HS-27A (cell line): ENCODE measurements around the gene ANKRD39.
"Not testable (repeated sequence)": the region's sequence is repeated elsewhere in the genome, so short reads cannot be mapped to it uniquely, and the experiment has no call there.

Experiments
- DNase-seq: peaks from one replicate; pipeline ENCODE4 v3.0.0-alpha.2; 2012; ENCODE audit warnings: low read depth, missing footprints

The ANKRD39 gene

DNA sequence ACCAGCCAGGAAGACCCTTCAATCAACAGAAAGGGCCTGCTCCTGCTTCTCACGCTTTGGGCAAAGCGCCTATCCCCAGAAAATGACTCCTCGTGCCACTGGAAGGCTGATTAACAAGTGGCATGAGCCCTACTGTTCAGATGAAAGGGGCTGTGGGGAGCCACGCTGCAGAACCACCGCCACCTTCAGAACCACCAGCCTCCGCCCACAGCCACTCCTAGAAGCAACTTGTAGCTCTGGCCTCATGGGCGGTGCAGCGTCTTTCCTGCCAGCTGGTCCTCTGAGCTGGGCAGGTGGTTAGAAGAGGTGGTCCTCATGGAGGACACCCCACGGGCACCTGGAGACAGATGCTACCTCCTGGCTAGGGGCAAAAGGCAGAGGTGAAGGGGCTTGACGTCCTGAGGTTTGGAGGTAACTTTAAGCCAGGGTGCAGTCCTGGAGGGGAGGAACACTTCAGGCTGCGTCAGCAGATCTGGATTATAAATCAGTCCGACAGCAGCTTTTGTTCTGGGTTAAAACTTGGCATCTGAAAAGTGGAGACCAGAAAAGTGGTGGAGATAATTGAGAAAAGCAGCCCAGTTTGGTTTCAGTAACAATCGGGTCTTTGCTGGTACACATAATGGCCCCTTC, 12.9 kb upstream of the ANKRD39 start:
- no peak for DNase-seq

DNA sequence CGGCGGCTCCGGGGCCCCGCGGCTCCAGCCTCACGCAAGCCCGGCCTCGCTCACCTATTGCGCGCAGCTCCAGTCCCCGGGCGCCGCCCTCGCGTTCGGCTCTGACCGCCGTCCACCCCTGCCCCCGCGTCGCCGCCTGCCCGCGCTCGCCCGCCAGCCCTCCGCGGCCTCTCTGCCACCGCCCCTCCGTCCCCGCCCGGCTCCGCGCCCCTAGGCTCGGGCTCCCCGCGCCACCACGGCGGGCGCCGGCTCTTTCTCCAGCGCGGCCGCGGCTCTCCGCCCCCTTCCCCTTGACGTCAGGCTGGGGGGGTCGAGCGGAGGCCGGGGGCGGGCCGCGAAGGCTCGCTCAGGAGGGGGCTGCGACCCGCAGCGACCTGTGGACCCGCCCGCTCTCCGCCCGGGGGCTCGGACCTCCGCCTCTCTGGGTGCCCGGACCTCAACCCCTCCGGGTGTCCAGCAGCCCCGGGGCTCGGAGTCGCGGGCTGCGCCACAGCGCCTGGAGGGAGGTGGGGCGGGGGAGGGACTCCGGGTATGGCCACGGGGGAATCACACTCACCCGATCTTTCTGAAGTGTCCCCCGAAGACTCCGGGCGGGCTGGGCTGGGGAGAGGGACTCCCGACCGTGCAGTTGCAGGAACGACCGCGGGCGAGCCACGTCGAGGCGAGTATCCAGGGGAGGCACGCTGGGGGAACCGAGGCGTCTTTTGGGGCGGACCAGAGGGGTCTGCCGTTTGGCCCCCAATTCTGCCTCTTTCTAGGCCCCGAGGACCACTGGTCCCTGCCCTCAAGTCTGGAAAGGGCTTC, 12.2 kb upstream of the ANKRD39 start, which contains the start of gene SEMA4C:
Gene SEMA4C (minus strand): TSS at position 259 of the 804 bp plus-strand sequence. CDS start 2,194 bp downstream, outside the sequence.
- DNase-seq = no peak

DNA sequence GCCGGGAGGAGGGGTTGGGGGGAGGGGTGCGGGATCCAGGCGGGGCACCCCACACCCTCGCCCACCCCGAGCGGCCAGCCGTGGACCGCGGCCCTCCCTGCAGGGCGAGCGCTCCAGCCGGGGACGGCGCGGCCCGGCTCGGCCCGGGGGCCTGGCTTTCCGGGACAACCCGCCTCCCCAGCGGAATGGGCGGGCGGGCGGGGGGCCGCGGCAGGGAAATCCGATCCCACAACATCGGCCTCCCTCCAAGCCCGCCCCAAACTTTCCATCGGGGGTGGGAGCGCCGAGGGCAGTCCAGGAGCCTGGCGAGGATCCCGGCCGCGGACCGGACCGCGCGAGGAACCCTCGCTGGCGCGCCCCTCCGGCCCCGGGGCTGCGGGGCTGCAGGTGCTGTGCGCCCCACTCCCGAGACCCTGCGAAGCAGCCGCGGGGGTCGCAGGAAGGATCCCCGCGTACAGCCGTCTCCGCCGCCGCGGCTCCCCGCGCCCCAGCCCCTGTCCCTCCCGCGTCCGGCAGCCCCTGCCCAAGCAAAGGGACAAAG, 11.5 kb upstream of the ANKRD39 start:
- DNase-seq = no peak

DNA sequence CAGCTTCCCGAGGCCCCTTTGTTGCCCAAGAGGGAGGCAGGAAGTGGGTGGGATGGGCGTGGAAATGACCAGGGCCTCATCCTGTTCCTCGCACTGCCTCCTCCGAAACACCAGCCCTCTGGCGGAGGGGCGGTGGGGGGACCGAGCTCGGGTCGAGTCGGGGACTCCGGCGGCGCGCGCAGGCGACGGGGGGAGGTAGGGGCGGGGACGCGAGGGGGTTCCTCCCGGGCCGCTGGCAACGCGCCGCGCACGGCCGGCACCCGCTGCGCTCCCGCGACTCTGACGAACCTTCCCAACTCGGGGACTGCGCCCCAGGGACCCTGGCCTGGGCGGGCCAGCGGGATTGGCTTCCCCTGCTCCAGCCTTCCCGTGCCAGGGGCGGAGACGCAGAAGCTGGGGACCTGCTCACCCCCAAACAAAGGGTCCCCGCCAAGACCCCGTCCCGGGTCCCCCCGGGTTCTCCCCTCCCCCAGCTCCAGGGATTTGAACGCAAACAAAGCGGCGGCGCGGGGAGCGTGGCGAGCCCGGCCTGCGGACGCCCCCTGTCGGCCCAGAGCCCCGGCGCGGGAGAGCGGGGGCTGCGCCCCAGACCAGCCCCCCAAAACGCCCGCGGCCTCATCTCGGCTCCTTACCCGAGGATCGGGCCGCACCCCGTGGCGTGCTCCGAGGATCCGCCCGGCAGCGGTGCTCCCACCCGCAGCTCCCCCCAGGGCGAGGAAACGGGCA, 10.9 kb upstream of the ANKRD39 start:
- peak; percentile 74 for DNase-seq

DNA sequence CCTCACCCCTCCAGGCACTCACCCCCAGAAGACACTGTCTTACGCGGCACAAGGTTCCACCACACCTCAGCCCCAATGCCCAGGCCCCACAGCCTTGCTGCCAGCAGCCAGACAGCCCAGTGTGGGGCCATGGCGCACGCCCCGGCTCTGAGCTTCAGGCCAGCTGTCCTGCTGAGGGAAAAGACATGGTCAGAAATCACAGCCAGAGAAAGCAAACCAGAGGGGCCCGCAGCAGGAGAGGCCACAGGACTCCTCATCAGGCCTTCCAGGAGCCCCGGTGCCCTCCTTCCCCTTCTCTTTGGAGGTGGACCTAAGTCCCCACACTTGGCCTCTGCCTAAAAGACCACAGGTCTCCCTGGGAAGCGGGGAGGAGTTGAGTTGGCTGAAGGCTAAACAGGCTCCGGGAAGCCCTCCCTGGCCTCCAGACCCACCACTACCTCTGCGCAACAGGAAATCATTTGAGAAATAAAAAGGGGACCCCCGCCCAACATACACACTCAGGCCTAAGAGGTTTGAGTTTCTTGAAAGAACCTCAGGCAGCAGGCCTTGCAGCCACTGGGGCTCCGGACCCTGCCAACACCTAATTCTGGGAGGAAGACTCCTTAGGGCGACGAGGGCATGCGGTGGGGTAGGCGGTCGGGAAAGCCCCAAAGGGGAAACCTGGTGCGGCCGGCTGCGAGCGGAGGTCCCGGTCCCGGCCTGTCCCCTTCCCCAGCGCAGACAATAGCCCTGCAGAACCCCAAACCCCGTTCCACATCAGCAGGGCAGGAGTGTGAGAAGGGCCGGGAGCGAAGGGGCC, 10.1 kb upstream of the ANKRD39 start:
- DNase-seq = no peak

DNA sequence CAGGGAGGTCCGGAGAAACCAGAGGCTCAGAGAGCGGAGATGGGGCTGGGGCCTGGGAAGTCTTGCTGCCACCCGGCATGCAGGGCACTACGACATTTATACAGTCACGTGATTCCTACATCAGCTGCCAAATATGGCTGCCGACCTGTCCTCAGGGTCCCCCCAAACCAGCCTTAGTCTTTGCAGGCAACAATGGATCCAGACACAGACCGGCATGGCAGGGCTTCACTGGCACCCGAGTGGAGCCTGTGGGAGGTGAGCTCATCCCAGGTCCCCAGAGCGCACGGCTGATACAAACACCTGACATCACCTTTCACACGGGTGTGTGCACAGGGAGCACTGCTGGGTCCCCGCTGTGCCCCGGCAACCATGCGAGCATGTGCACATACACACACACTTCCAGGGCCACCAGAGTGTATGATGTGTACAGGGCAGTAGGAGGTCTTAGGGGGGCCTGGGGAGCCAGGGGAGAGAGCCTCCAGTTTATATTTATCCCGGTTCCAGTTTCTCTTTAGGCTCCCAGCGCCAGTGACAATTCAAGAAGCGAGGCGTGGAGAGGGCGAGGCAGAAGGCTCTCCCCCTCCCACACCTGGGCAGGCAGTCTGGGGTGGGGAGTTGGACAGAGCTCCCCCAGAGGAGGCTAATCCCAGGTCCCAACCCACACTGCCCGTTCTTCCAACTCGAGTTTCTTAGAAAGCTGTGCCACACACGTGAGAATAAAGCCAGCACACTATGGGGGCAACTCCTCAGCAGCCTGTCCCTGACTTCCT, 9.4 kb upstream of the ANKRD39 start:
- DNase-seq = no peak

DNA sequence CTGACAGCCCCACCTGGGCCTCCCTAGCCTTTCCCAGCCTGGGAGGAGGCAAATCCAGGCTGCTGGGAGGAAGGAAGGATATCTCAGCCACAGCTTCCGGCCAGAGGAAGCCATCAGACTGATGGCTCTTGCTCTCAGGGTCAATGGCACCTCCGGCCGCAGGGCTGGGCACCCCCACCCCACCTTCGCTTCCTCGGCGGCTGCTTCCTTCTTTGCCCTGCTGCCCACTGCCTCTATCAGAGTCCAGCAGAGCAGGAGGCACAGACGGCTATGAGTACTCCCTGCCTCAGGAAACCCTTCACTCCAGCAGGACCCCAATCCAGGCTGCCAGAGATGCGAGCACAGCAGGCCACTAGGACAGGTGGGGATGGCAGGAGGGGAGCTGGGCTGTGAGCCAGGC, 8.8 kb upstream of the ANKRD39 start:
- DNase-seq = no peak

DNA sequence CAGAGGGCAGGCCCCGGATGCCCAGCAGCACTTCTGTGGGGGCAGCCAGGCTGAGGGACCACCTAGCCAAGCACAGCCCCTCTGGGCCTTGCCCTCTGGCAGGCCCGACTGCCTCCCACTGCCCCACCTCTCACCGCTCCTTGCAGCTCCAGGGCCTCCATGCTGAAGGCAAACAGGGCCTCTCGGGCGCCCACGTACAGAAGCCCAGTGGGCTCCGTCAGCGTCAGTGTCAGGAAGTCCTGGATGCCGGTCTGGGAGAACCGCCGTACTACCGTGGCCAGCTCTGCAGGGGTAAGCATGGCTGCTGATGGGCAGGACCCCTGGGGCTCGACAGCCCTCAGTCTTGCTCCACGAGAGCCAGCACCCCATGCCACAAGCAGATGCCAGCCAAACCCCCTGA, 8.3 kb upstream of the ANKRD39 start:
- DNase-seq = no peak

DNA sequence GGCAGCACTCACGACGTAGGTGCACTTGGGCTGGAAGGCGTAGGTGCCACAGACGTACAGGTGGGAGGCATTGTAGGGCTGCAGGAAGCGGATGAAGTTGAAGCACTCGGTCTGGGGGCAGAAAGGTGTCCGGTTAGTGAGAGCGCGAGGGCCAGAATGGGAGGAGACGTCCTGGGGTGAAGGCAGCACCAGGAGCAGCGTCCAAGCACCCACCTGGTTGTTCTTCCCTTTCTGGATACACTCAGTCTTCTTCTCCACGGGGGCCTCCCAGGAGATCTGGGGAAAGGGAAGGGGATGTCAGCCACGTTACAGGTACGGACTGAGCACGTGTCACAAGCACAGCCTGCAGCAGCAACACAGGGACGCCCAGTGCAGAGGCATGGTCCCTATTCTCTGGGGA, 7.8 kb upstream of the ANKRD39 start:
- DNase-seq = no peak

DNA sequence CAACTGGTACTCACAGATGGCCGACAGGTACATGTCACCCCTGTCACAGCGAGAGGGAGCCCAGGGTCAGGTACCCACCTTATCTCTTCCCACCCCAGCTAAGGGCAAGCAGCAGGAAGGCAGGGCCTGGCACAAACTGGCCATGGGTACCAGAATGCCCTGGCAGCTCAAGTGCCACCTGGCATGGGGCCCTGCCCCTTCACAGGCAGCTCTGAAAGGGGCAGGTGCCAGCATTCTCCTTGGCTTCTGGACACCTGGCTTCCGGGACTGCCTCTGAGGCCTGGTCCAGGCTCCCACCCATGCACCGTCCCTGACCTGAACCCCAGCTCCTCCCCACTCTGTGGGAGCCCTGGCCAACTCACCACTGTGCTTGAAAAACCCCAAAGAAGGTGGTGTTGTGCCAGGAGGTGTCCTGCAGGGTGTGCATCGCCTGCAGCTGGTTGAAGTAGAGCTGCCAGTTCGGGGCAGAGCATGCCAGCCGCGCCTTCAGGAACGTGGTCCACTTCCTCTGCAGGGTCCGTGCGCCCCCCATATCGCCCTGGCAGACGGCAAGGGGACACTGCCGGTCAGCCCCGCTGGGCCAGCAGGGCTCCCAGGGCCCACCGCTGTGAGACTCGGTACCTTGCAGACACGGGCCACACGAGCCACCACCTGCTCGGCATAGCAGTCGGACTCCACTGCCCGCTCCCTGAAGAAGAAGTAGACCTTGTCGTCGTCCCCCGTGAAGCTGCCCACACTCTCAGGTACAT, 6.7 kb upstream of the ANKRD39 start:
- DNase-seq = no peak

DNA sequence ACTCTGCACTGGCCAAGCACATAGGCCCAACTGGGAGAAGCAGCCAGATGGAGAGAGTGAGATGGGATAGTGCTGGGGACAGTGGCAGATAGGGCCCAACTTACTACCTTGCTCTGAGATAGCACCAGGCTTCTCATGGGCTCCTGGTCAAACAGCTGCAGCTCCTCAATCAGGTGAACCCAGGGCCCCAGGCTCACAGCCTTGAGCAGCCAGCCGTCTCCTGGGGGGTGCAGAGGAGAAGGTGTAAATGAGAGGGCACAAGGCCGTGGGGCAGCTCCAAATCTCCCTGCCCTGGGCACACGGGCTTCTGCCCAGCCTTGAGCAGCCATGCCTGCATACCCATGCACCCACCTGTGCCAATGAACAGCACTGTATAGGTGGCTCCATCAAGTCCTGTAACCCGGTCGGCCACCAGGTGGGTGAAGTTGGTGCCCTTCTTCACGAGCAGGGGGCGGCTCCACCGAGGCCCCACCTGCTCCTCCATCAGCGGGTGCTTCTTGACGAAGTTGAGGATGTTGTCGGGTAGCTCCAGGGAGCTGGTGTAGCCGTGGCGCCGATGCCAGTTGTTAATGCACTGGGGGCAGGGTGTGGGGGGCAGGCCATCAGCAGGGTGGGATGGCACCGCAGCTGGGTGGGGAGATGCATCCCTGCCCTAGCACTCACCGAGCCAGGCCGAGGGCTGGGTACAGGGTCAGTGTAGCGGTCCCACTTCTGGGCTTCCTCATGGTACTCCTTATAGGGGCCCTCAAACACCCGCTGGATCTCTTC, 5.9 kb upstream of the ANKRD39 start:
- DNase-seq = no peak

DNA sequence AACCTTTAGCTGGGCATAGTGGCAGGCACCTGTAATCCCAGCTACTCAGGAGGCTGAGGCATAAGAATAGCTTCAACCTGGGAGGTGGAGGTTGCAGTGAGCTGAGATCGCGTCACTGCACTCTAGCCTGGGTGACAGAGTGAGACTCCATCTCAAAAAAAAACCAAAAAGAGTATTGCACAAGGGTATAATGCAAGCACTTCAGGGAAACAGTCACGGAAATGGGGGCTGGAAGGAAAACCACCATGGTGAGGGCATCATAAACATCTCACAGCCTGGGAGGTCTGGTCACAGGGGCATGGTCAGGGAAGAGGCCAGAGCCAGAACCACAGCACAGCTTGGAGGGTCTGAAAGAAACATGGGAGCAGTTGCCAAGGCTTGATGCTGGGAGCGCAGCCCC, 5.2 kb upstream of the ANKRD39 start:
- DNase-seq = not testable (repeated sequence)

DNA sequence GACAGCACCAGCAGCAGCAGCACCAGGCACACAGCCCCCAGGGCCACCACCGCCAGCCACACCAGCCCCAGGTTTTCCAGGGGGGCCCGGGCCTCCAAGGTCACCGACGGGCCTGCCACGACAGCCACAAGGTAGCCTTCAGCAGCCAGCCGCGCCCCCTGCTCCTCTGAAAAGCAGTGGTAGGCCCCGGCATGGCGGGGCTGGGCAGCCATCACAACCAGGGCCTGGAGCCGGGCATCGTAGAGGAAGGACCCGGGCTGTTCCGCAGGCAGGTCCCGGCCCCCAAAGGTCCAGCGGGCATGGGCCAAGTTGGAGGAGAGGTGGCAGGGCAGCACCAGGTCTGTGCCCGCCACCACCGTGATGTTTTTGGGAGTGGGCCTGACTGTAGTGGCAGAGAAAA, 3.3 kb upstream of the ANKRD39 start:
- DNase-seq = no peak

DNA sequence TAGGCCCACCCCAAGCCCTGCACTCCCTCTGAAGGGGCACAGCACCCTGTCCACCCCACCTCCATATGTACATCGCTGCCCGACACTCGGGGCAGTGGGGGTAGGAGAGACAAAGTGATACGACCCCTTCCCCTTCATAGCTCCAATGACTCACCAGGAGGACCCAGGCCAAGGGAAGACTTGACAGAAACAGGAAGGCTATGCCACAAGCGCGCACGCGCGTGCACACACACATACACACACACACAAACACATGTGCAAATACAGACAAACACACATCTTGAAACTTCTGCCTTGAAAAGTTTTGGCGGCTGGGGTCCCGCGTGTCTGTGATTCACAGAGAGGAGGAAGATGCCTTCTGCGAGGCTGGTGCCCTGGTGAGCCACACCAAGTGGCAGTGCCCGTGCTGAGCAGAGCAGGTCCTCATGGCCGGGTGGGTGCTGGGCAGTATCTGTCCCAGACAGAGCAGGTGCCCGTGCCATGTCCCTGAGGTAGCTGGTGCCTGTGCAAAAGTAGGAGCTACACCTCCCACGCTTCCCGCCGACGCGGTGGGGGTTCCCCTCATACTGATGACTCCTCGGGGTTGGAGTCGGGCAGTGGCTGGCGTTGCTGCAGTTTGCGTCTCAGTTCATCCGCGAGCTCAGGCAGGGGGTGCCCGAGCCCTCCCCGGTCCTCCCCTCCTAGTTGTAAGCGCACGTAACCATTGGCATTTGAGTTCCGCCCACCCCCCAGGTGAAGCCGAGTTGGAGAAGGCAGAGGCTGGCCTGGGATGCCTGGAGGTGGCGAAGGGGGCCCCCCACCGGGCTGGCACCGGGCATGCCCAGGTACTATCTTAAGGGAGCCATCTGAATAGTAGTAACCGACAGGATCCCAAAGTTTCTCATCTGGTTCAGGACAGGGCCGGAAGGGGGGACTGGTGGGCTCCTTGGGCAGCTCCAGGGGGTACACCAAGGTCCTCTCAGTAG, 2.5 kb upstream of the ANKRD39 start:
- no peak for DNase-seq

DNA sequence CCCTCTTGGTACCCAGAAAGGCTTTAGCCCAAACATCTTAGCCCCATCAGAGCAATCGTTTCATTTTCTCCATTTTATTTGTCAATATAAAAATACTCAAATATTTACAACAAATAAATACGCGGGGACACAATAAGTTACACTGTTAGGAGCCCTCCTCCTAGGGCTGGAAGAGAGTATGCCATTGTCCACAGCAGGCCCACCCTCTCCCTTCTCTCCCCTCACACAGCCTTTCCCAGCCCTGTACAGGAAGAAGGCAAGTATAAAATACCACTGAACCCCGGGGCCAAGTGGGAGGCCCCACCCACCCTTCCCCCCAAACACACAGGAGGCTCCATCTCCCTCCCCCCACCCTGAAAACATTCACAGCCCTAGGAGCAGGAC, 1.9 kb upstream of the ANKRD39 start:
- no peak for DNase-seq

DNA sequence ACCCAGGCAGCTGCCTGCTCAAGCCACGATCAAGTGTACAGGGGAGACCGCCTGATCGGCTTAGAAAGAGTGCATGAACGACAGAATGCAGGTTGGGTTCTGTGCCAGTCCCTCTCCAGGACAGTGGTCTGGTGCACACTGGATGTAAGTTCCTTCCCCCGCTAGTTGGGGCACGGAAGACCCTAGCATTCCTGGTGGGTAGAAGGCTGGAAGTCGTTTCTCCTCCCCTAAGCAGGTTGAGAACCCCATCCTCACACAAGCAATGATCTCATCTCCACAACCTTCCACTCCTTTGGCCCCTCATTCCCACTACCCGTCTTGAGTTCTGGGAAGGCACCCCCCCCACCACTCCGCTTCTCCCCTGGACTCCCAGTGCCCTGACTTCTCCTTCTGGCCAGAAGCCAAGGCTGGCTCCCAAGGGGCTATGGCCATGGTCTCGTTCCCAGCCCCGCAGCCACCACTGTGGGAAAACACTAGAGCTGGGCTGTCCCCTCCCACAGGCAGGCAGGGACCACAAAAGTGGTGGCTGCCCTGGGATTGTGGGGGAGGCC, 1.4 kb upstream of the ANKRD39 start:
- no peak for DNase-seq

DNA sequence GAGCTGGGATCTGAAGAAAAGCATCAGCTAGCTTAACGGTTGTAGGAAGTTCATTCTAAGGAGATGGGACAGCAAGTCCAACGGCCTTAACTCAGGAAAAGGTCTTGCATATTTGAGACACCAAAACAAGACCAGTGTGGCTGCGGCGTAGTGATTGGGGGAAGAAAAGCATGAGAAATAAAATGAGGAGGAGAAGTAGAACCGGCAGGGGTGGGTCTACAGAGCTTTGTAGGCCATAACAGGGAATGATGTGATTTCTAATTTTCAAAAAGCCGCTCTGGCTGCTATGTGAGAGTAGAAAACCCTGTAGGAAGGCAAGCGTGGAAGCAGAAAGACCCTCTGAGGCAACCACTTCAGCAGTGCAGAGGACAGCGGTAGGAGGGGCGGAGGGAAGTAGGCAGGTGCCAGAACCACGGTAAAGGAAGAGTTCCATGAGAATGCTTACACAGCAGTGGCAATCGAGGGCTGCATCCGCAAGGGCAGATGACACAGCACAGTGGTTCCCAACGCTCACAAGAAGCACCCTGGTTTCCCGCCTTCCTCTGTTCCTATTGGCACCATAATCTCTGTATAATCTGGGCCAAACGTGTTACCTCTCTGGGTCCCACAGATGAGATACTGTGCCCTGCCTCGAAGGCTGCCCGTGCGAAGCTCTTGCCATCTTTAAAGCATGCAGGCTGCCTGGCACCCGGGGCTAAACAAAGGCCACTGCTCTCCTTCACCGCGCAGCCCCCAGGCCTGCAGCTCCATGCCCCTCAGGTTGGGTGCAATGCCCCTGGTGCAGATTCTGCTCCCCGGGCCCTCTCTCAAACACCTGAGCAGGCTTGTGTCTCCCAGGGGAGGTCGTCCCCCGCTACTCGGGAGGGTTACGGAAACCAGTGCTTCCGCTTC, 795 bp downstream of the ANKRD39 start:
- no peak for DNase-seq
